HepG2 (cell line): ENCODE results near the gene CRISPLD2. TPM values are rescaled to one million over a fixed set of nuclear protein-coding genes. Genes with fewer than 3 reads are reported as not detected.

Experiments
- ATAC-seq: fragments of 200-7000 bp; cut with Tn5 transposase; 3 replicates; pipeline ENCODE4 v1.9.1; 2020; ENCODE audit warnings: mild to moderate bottlenecking, moderate library complexity
- BruUV-seq: library from RNA; stranded (reverse); fragments of 400-500 nt; replicated peaks from 2 replicates; lab custom pipeline; 2021; lab: Mats Ljungman, UMichigan
- CTCF ChIA-PET: fragments of 300-600 bp; formaldehyde crosslinking; extraction: SDS; loops from one replicate; lab custom pipeline; 2021; ENCODE audit warnings: low total read pairs, inconsistent platforms, low intra/inter-chr PET ratio; lab: Yijun Ruan, JAX
- POLR2A ChIA-PET: fragments of 350-600 bp; sonication (Branson Sonifier 250); formaldehyde crosslinking; loops from one replicate; lab custom pipeline; 2020; ENCODE audit warnings: antibody characterized with exemption, inconsistent platforms; lab: Yijun Ruan, JAX
- DNase-seq: peaks from one replicate; pipeline ENCODE4 v3.0.0-alpha.2; 2015; ENCODE audit warnings: low spot score
- FAIRE-seq: peaks from 3 replicates; lab custom pipeline; 2011; peaks lifted over from hg19 to GRCh38; lab: Jason Lieb, UNC
- H2AFZ ChIP-seq: one replicate; pipeline ENCODE4 v1.6.1; 2011; ENCODE audit warnings: low read length, inconsistent platforms
- H3K27ac ChIP-seq: fragments of 300-600 bp; 3 replicates; pipeline ENCODE4 v1.8.0; 2011; ENCODE audit warnings: mixed run types, mild to moderate bottlenecking, mixed read lengths, low read length, inconsistent platforms; ENCODE audit not compliant: insufficient read depth; ENCODE audit errors: extremely low read length
- H3K27me3 ChIP-seq, 2 experiments: fragments of 200-600 bp in 1 of 2; 2 replicates in 1 of 2; 3 replicates in 1 of 2; pipeline versions ENCODE4 v1.6.0 to v1.8.0; 2011; ENCODE audit warnings: low read length in 2 of 2, mild to moderate bottlenecking in 2 of 2, moderate library complexity in 2 of 2, inconsistent platforms in 1 of 2; ENCODE audit not compliant: insufficient read depth in 2 of 2, control insufficient read depth in 1 of 2
- H3K36me3 ChIP-seq, 2 experiments: fragments of 200-600 bp in 1 of 2; replicated peaks in 1 of 2; 2 replicates in 1 of 2; 3 replicates in 1 of 2; pipeline versions ENCODE4 v1.5.1 to v1.8.0; 2011; ENCODE audit warnings: low read length in 2 of 2, inconsistent platforms in 1 of 2; ENCODE audit not compliant: insufficient read depth in 2 of 2, control insufficient read depth in 1 of 2
- H3K4me1 ChIP-seq: 2 replicates; pipeline ENCODE4 v1.5.1; 2012; ENCODE audit warnings: low read length, inconsistent platforms; ENCODE audit not compliant: insufficient read depth
- H3K4me2 ChIP-seq: 2 replicates; pipeline ENCODE4 v1.6.0; 2011; ENCODE audit warnings: low read depth, low read length, inconsistent platforms
- H3K4me3 ChIP-seq, 3 experiments: fragments of 200-600 bp in 1 of 3; sonication (generic), shearing (Covaris generic) in 1 of 3; replicated peaks in 1 of 3; 2 replicates each; pipeline ENCODE4 v1.5.1; 2011 to 2016; ENCODE audit warnings: low read length in 3 of 3, inconsistent platforms in 2 of 3, low read depth in 2 of 3, mild to moderate bottlenecking in 2 of 3, control low read depth in 1 of 3, mixed read lengths in 1 of 3; ENCODE audit not compliant: insufficient read depth in 1 of 3
- H3K79me2 ChIP-seq: one replicate; pipeline ENCODE4 v1.6.1; 2011; ENCODE audit warnings: low read length, inconsistent platforms; ENCODE audit not compliant: insufficient read depth
- H3K9ac ChIP-seq: 2 replicates; pipeline ENCODE4 v1.6.0; 2011; ENCODE audit warnings: mild to moderate bottlenecking, low read depth, low read length, inconsistent platforms; ENCODE audit not compliant: insufficient read depth
- H3K9me3 ChIP-seq: 2 replicates; pipeline ENCODE4 v1.5.1; 2012; ENCODE audit warnings: mild to moderate bottlenecking, low read length
- H4K20me1 ChIP-seq: 2 replicates; pipeline ENCODE4 v1.6.0; 2011; ENCODE audit warnings: inconsistent platforms, mild to moderate bottlenecking, low read length, moderate library complexity; ENCODE audit not compliant: insufficient read depth
- BCL3 ChIP-seq: sonication (generic); formaldehyde crosslinking; IDR thresholded peaks from 2 replicates; pipeline ENCODE4 v1.5.1; 2020; ENCODE audit warnings: mild to moderate bottlenecking, missing genetic modification reagents, moderate library complexity
- CERS6 ChIP-seq: sonication (generic); formaldehyde crosslinking; IDR thresholded peaks from 2 replicates; pipeline ENCODE4 v1.5.0; 2020; ENCODE audit warnings: missing genetic modification reagents
- GLMP ChIP-seq: sonication (generic); formaldehyde crosslinking; IDR thresholded peaks from 2 replicates; pipeline ENCODE4 v1.9.0; 2021; ENCODE audit warnings: missing genetic modification reagents, mild to moderate bottlenecking, borderline replicate concordance
- HMG20B ChIP-seq: conservative IDR thresholded peaks from 2 replicates; pipeline ENCODE4 v1.6.1; 2016; ENCODE audit warnings: missing genetic modification reagents, missing compliant biosample characterization
- HMGXB4 ChIP-seq, 2 experiments: sonication (generic) in 1 of 2; formaldehyde crosslinking in 1 of 2; IDR thresholded peaks; 2 replicates each; pipeline versions ENCODE4 v1.4.0 to v1.6.1; 2018 to 2020; ENCODE audit warnings: missing genetic modification reagents in 2 of 2, borderline replicate concordance in 1 of 2, low read depth in 1 of 2, mild to moderate bottlenecking in 1 of 2, missing biosample characterization in 1 of 2
- IKZF4 ChIP-seq: sonication (generic); formaldehyde crosslinking; IDR thresholded peaks from 2 replicates; pipeline ENCODE4 v1.5.1; 2020; ENCODE audit warnings: borderline replicate concordance, mild to moderate bottlenecking, low read depth, missing genetic modification reagents; ENCODE audit errors: not compliant biosample characterization
- NBN ChIP-seq: fragments of 450-650 bp; conservative IDR thresholded peaks from 2 replicates; pipeline ENCODE4 v1.6.1; 2017
- POLR2A ChIP-seq, 2 experiments: IDR thresholded peaks; 2 replicates each; pipeline ENCODE4 v1.6.1; 2011; ENCODE audit warnings: low read depth in 2 of 2, low read length in 2 of 2, mild to moderate bottlenecking in 1 of 2, moderate library complexity in 1 of 2; ENCODE audit not compliant: insufficient read depth in 1 of 2
- RNF2 ChIP-seq: fragments of 450-650 bp; conservative IDR thresholded peaks from 2 replicates; pipeline ENCODE4 v1.6.1; 2016; ENCODE audit warnings: low read depth
- SIN3B ChIP-seq: fragments of 150-350 bp; IDR thresholded peaks from 2 replicates; pipeline ENCODE4 v1.6.1; 2014; ENCODE audit warnings: low read length
- SOX13 ChIP-seq, 3 experiments: fragments of 450-650 bp in 1 of 3; sonication (generic) in 1 of 3; formaldehyde crosslinking in 1 of 3; IDR thresholded peaks in 2 of 3; conservative IDR thresholded peaks in 1 of 3; 2 replicates each; pipeline versions ENCODE4 v1.5.0 to v1.6.1; 2016 to 2020; ENCODE audit warnings: antibody characterized with exemption in 1 of 3, mild to moderate bottlenecking in 1 of 3, missing compliant biosample characterization in 1 of 3, missing genetic modification reagents in 1 of 3, moderate library complexity in 1 of 3
- SOX6 ChIP-seq, 2 experiments: fragments of 450-650 bp in 1 of 2; sonication (generic) in 1 of 2; formaldehyde crosslinking in 1 of 2; IDR thresholded peaks; 2 replicates each; pipeline versions ENCODE4 v1.4.0 to v1.6.1; 2017 to 2020; ENCODE audit warnings: antibody characterized with exemption in 1 of 2, mild to moderate bottlenecking in 1 of 2, missing genetic modification reagents in 1 of 2
- XBP1 ChIP-seq: sonication (generic); formaldehyde crosslinking; IDR thresholded peaks from 2 replicates; pipeline ENCODE4 v1.5.0; 2020; ENCODE audit warnings: missing genetic modification reagents
- ZIK1 ChIP-seq: sonication (generic); formaldehyde crosslinking; IDR thresholded peaks from 2 replicates; pipeline ENCODE4 v1.5.0; 2020; ENCODE audit warnings: mild to moderate bottlenecking, low read depth, missing genetic modification reagents, borderline replicate concordance
- ZKSCAN5 ChIP-seq: sonication (generic); formaldehyde crosslinking; IDR thresholded peaks from 2 replicates; pipeline ENCODE4 v1.5.1; 2020; ENCODE audit warnings: mild to moderate bottlenecking, missing genetic modification reagents
- ZNF143 ChIP-seq: sonication (generic); formaldehyde crosslinking; IDR thresholded peaks from 2 replicates; pipeline ENCODE4 v1.4.0; 2020; ENCODE audit warnings: missing genetic modification reagents
- ZNF335 ChIP-seq: sonication (generic); formaldehyde crosslinking; IDR thresholded peaks from 2 replicates; pipeline ENCODE4 v1.4.0; 2020; ENCODE audit warnings: missing genetic modification reagents
- ZNF350 ChIP-seq: sonication (generic); formaldehyde crosslinking; IDR thresholded peaks from 2 replicates; pipeline ENCODE4 v1.4.0; 2020; ENCODE audit warnings: mild to moderate bottlenecking, low read depth, missing genetic modification reagents, borderline replicate concordance
- WGBS: methylation state at CpG from one replicate; pipeline ENCODE4 v1.1.6; 2017; ENCODE audit warnings: low lambda C conversion rate; 5-methylcytosine and 5-hydroxymethylcytosine counted together
- in situ Hi-C: cut with HindIII; loops from 2 replicates; pipeline ENCODE4 v1.10.0; 2017; ENCODE audit warnings: low pct_unique_long_range_greater_than_20kb; ENCODE audit not compliant: extremely low pct_ligation_motif_present
- intact Hi-C: fragments of 100-400 bp; cut with micrococcal nuclease; formaldehyde crosslinking; loops from one replicate; pipeline ENCODE4 v1.10.0; 2022; ENCODE audit not compliant: unreplicated experiment
- polyA plus RNA-seq, 8 experiments: library from polyadenylated mRNA; depleted of rRNA in 3 of 8; stranded (reverse) in 7 of 8; unstranded in 1 of 8; fragments of >200 nt; fragmentation: Illumina TruSeq in 4 of 8; extraction: Trizol in 4 of 8; gene quantifications; 2 replicates each; pipeline versions ENCODE4 v1.2.1 to v1.2.3, GENCODE V29; 2011 to 2016; ENCODE audit warnings: low read depth in 4 of 8, missing spikeins in 1 of 8, mixed read lengths in 1 of 8; ENCODE audit not compliant: insufficient read depth in 1 of 8
- total RNA-seq, 5 experiments: library from RNA; depleted of rRNA; stranded (reverse); fragments of >200 nt; fragmentation: Illumina TruSeq; extraction: Trizol; gene quantifications; 2 replicates each; pipeline ENCODE4 v1.2.3, GENCODE V29; 2016; ENCODE audit warnings: low read depth in 1 of 5

The CRISPLD2 gene
- total and polyA plus RNA-seq, 2 of the 13 experiments (the other 11 are each of a cell fraction or from before 2014, with no cell fraction given) = 0.04 to 0.31 TPM

- in situ Hi-C loops (no loop called here), intact Hi-C loops (no loop called here)
- peak overlapping the region; percentile 68 for H3K4me2 ChIP-seq
- 18% methylated on average over 23 of the region's 25 CpGs for WGBS
- peaks cover 0 to 54% of the 10 kb centered on the region in 2 experiments; a peak in 3 of 5 replicates for H3K27me3 ChIP-seq
- ATAC-seq = peak; percentile 67
- H3K9me3 ChIP-seq = no peaks in the 10 kb centered on the region
- no peaks in the 10 kb centered on the region for H4K20me1 ChIP-seq
- no TSS peak for BruUV-seq
- CTCF ChIA-PET = no interaction called here
- no peaks in the 10 kb centered on the region for H3K79me2 ChIP-seq
- DNase-seq = peak; percentile 41
- no peak overlapping the region for H2AFZ ChIP-seq
- H3K27ac ChIP-seq = no peak overlapping the region
- H3K36me3 ChIP-seq = no peaks in the 10 kb centered on the region
- H3K4me3 ChIP-seq = peak overlapping the region in 2 of 3 experiments; percentile 2 to 51; a peak in 5 of 6 replicates
- peaks cover 22% of the 10 kb centered on the region for H3K4me1 ChIP-seq
- FAIRE-seq = peak; percentile 12
- peak overlapping the region; percentile 4; the same call in 1 of the 2 replicates for H3K9ac ChIP-seq
- POLR2A ChIA-PET = no interaction called here
- no peak for TF ChIP-seq XBP1 (CRISPR knock-in tag)
- 0 out of 2 replicates have a peak, but pooled peaks have one; percentile 27 for TF ChIP-seq ZNF143 (CRISPR knock-in tag)
- no peak for TF ChIP-seq POLR2A (IDR thresholded peaks at IDR 0.05; ENCODE audit: insufficient read depth in 1 of 2, low read depth in 2 of 2, low read length in 2 of 2)
- no peak for TF ChIP-seq SOX6 (IDR thresholded peaks at IDR 0.05)
- peak; percentile 36; the same call in 1 of the 2 replicates for TF ChIP-seq SOX6 (CRISPR knock-in tag; IDR thresholded peaks at IDR 0.05)
- no peak for TF ChIP-seq CERS6
- no peak for TF ChIP-seq ZKSCAN5 (CRISPR knock-in tag)
- TF ChIP-seq SOX13 (IDR thresholded peaks at IDR 0.05) = no peak
- TF ChIP-seq SOX13 (CRISPR knock-in tag; conservative IDR thresholded peaks at IDR 0.05 in 1 of 2, IDR thresholded peaks at IDR 0.05 in 1 of 2) = 0 out of 4 replicates have a peak, but pooled peaks of 1 of the 2 experiments have one; percentile 28
- no peak for TF ChIP-seq NBN
- TF ChIP-seq ZIK1 (CRISPR knock-in tag) = no peak
- no peak for TF ChIP-seq RNF2
- TF ChIP-seq SIN3B = no peak
- TF ChIP-seq ZNF335 (CRISPR knock-in tag) = no peak
- 0 out of 2 replicates have a peak, but pooled peaks have one; percentile 52 for TF ChIP-seq ZNF350 (CRISPR knock-in tag)
- TF ChIP-seq HMGXB4 (CRISPR knock-in tag; IDR thresholded peaks at IDR 0.05; ENCODE audit: borderline replicate concordance in 1 of 2, low read depth in 1 of 2) = 0 out of 4 replicates have a peak, but pooled peaks of 1 of the 2 experiments have one; percentile 20
- TF ChIP-seq BCL3 (CRISPR knock-in tag) = no peak
- no peak for TF ChIP-seq HMG20B (CRISPR knock-in tag)
- no peak for TF ChIP-seq GLMP (CRISPR knock-in tag)
- no peak for TF ChIP-seq IKZF4 (CRISPR knock-in tag)
Measured at GRCh38 chr16:84884596-84885341, 65.0 kb downstream of the CRISPLD2 start.
